Tibial artery (tissue), 4 donors: ENCODE results near the gene HPSE2.

ENCODE experiments used
- DNase-seq, 2 donors: peaks; one replicate each; pipeline ENCODE4 v3.0.0-alpha.2; 2019
- H3K27ac ChIP-seq, 2 donors: fragments of 200-600 bp; sonication (generic) in 1 of 2; 1 replicate in 1 of 2; 2 replicates in 1 of 2; pipeline ENCODE4 v1.5.1; 2018 to 2019; ENCODE audit warnings: mild to moderate bottlenecking in 1 of 2
- H3K27me3 ChIP-seq, 2 donors: fragments of 200-600 bp; sonication (generic) in 1 of 2; one replicate each; pipeline versions ENCODE4 v1.5.1 to v1.6.0; 2016 to 2019
- H3K36me3 ChIP-seq, 3 donors: fragments of 200-600 bp; sonication (generic) in 2 of 3; one replicate each; pipeline ENCODE4 v1.5.1; 2016 to 2019; ENCODE audit warnings: mild to moderate bottlenecking in 2 of 3
- H3K4me1 ChIP-seq, 4 donors: fragments of 200-600 bp; sonication (generic) in 2 of 4; 1 replicate in 3 of 4; 2 replicates in 1 of 4; pipeline ENCODE4 v1.5.1; 2016 to 2019
- H3K4me3 ChIP-seq, 2 donors: fragments of 200-600 bp; sonication (generic) in 1 of 2; 1 replicate in 1 of 2; 2 replicates in 1 of 2; pipeline ENCODE4 v1.5.1; 2018 to 2019; ENCODE audit warnings: mild to moderate bottlenecking in 2 of 2
- H3K9me3 ChIP-seq, 3 donors: fragments of 200-600 bp; sonication (generic) in 1 of 3; one replicate each; pipeline ENCODE4 v1.5.1; 2016 to 2019
- intact Hi-C: fragments of 100-400 bp; cut with DNase I; formaldehyde crosslinking; loops from one replicate; pipeline ENCODE4 v1.15.0; 2023; ENCODE audit warnings: low total_unique reads
- TF ChIP-seq, protein P1 (sequence below), 2 experiments: fragments of 200-600 bp in 1 of 2; fragments of 450-650 bp in 1 of 2; IDR thresholded peaks; one replicate each; pipeline ENCODE4 v1.5.1; 2017 to 2019; ENCODE audit warnings: antibody characterized with exemption in 2 of 2, mild to moderate bottlenecking in 1 of 2, moderate library complexity in 1 of 2

The HPSE2 gene

GRCh38 chr10:98861962-98862361 is 373.7 kb downstream of the HPSE2 start:
- intact Hi-C loops = no loop called here
- H3K36me3 ChIP-seq = no peaks in the 10 kb centered on the region
- no peaks in the 10 kb centered on the region for H3K4me1 ChIP-seq
- no peak for DNase-seq
- TF ChIP-seq, protein P1, sequence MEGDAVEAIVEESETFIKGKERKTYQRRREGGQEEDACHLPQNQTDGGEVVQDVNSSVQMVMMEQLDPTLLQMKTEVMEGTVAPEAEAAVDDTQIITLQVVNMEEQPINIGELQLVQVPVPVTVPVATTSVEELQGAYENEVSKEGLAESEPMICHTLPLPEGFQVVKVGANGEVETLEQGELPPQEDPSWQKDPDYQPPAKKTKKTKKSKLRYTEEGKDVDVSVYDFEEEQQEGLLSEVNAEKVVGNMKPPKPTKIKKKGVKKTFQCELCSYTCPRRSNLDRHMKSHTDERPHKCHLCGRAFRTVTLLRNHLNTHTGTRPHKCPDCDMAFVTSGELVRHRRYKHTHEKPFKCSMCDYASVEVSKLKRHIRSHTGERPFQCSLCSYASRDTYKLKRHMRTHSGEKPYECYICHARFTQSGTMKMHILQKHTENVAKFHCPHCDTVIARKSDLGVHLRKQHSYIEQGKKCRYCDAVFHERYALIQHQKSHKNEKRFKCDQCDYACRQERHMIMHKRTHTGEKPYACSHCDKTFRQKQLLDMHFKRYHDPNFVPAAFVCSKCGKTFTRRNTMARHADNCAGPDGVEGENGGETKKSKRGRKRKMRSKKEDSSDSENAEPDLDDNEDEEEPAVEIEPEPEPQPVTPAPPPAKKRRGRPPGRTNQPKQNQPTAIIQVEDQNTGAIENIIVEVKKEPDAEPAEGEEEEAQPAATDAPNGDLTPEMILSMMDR (IDR thresholded peaks at IDR 0.05) = no peak
- peaks cover 0 to 2% (median 0%) of the 10 kb centered on the region in 3 donors for H3K9me3 ChIP-seq
- H3K27ac ChIP-seq = no peak overlapping the region
- H3K27me3 ChIP-seq = no peaks in the 10 kb centered on the region
- no peak overlapping the region for H3K4me3 ChIP-seq

DNA sequence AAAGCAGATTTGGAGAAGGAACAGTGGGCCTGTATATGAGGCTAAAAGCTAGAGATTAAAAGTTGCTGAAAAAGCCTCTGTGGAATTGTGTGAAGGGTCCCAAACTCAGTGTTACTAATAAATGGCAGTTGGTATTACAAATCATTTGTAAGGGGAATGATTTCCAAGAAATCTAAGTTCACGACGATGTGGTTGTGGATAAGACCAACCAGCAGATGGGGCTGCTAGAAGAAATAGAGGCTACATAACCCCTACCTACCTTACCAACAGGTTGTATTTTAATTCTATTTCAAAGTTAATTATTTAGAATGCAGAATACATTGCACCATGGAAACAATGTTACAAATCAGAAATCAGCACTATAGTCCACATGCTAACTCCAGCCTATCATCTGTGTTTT is 377.1 kb downstream of the HPSE2 start:
- TF ChIP-seq, protein P1 (IDR thresholded peaks at IDR 0.05) = no peak
- no peaks in the 10 kb centered on the region for H3K4me1 ChIP-seq
- H3K4me3 ChIP-seq = no peak overlapping the region
- no peaks in the 10 kb centered on the region for H3K9me3 ChIP-seq
- no peaks in the 10 kb centered on the region for H3K36me3 ChIP-seq
- no peak overlapping the region for H3K27ac ChIP-seq
- no peak for DNase-seq
- intact Hi-C loops = no loop called here
- no peaks in the 10 kb centered on the region for H3K27me3 ChIP-seq

DNA sequence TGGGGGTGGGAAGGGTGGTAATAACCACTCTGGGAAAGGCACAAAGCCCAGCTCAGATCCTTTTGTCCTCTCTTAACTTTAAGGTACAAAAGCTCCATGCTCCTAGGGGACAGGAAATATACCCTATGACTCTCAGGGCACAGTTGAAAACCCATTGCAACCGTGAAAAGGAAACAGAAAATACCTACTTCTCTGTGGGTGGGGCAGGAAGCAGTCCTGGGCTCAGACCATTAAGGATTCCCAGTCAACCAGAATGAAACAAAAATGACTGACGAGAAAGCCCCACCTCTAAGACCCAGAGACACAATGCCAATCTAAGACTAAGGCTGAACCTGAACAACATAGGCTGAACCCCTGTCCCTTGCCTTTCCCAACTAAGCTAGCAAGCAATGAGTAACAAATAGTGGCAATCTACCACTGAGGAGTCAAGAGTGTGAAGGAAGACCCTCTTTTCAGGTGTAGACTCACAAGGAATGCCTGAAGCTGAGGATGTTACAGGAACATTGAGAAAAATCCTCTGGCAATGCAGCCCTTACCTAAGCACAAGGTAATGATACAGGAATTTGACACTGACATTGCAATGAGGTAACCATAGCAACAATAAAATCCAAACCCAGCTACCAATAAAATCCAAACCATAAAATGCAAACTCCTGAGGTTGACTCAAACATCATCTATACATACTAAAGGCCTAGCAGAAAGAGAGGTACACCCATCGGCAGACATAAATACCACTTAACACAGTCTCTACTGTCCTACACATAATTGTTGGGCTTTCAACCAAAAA is 380.1 kb downstream of the HPSE2 start:
- no peak for DNase-seq
- TF ChIP-seq, protein P1 (IDR thresholded peaks at IDR 0.05) = no peak
- H3K4me3 ChIP-seq = no peak overlapping the region
- H3K9me3 ChIP-seq = no peaks in the 10 kb centered on the region
- H3K36me3 ChIP-seq = no peaks in the 10 kb centered on the region
- intact Hi-C loops = no loop called here
- no peaks in the 10 kb centered on the region for H3K4me1 ChIP-seq
- H3K27me3 ChIP-seq = no peaks in the 10 kb centered on the region
- H3K27ac ChIP-seq = no peak overlapping the region

DNA sequence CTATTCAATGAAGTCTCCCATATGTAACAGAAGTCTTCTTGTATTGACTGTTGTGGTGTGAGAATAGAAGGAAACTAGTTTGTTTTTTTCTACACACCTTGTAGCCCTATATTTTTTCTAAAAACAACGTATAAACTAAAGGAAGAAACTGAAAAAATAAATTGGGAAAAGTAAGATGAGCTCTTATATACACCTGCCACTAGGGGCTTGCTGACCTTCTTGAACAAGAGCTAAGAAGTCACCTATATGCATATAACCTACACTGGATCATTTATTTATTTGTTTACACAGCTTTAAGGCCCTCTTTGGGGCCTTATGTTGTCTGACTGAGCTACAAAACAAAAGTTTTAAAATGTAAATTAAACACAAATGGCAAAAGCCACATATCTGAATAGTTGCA is 383.0 kb downstream of the HPSE2 start:
- Histone ChIP-seq H3K4me1 (no peaks in the 10 kb centered on the region), H3K9me3 (no peaks in the 10 kb centered on the region), H3K4me3 (no peak overlapping the region), H3K27ac (no peak overlapping the region), H3K36me3 (no peaks in the 10 kb centered on the region), H3K27me3 (no peaks in the 10 kb centered on the region)
- DNase-seq = no peak
- TF ChIP-seq, protein P1 (IDR thresholded peaks at IDR 0.05) = no peak
- intact Hi-C loops = no loop called here

GRCh38 chr10:98848361-98848760 is 387.3 kb downstream of the HPSE2 start:
- intact Hi-C loops = no loop called here
- Histone ChIP-seq H3K4me3 (no peak overlapping the region), H3K36me3 (no peaks in the 10 kb centered on the region), H3K9me3 (no peaks in the 10 kb centered on the region), H3K4me1 (no peaks in the 10 kb centered on the region), H3K27ac (no peak overlapping the region), H3K27me3 (no peaks in the 10 kb centered on the region)
- no peak for DNase-seq
- TF ChIP-seq, protein P1 (IDR thresholded peaks at IDR 0.05) = no peak
